CD4-positive, alpha-beta T cell treated with Interleukin-17A for 1 hour (primary cell): ENCODE results near the gene CTDSPL.

Experiments
- DNase-seq: peaks from one replicate; pipeline ENCODE4 v3.0.0-alpha.2; 2020

Gene CTDSPL

DNA sequence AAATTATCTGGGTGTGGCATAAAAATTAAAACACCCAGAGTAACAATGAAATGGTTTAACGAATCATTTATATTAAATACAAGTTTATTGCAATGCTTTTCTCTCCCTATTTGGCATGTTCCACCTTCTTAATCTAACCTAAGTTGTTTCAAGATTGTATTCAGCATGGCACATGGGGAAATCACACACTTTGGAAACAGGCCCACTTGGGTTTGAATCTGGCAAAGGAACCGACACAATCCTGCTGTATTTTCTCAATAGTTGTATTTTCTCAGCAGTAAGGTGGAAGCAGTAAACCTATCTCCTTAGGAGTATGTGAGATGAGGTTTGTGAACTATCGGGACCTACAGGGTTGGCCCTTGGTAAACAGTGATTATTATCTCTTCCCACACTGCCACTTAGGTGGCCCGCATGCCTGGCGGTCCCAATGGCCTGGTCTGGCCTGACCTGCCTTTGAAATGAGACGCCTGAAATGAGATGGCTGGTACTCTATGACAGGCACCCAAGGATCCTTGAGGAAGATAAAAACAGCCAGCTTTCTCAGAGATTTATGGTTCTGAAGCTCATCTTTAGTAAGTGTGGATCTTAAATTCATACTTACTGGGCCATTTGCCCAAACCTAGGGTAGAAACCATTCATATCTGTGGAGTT is 83.6 kb downstream of the CTDSPL start:
- DNase-seq: no peak

DNA sequence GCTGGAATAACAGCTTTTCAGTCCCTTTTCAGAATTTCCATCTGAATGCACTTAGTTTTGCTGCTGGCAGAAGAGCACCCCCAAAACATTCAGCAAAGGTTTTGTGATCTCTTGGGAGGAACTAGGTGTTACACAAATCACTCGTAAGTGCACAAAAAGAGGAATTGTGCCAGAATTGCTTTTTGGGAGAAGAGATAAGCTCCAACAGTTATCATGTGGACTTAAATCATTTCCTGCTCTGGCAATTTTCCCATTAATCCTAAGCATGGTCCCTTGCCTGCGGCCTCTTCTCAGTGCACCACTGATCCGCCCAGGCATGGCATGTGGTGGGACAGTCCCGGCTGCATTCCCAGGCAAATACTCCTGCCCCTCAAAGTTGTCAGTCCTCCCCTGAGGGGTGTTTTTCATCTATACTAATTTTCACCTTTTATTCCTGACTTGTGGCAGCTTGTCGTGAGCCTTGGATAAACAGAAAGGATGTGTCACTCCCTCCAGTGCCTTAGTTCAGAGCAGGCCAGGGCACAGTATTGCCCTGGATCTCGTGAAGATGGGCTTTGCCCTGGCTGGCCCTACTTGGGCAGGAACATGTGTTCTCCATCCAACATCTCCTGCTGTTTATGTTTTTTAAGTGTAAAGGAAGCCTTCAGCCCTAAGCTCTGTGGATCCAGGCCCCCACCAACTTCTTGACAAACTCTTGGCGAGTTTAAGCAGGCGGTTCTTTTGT is 84.3 kb downstream of the CTDSPL start:
- no peak for DNase-seq

DNA sequence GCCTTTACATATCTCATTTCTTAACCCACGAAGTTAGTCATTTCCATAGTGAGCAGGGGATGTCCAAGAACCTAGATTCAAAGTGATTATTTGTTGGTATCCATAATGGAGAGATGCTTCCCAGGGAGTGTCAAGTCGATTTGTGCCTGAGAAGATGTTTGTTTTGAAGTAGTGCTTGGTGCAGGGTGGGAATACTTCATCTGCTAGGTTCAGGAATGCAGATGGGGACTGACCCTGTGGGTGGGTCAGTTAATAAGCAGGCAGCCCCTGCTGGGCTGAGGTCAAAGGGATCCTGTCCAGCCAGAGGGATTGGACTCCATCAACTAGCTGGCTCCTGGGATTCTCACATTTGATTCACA is 84.8 kb downstream of the CTDSPL start:
- DNase-seq: no peak

DNA sequence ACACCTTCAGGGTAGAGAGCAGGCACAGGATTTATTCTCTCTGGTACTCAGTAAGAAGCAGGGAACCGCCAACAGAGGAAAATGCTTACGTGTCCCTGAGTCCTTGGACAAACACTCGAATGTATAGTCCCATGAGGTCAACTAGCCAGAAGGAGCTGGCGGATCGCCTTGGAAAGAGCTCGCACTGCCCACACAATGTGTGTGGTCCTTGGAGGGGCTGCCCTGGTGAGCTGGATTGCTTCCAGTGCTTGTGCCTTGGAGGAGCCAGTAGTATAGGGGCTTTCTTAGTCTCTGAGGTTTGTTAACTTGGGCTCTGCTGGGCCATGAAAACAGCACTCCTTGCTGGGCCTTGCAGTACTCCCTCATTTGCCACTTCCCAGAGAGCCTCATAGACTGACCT is 88.2 kb downstream of the CTDSPL start:
- DNase-seq: no peak

DNA sequence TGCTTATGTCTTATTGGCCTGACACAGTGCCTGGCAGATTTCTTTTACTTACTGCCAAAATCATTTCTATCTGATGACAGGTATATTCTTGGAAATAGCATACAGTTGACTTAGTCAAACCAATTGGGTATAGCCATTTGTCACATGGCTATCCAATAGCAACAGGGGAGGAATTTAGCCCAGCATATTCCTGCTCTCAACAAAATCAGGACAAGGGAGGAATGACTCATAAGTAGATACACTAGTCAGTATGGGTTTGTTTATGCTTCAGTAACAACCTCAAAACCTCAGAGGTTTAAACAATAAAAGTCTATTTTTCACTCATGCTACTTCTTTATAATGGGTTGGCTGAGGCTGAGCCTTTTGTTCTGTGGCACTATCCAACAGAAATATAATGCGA is 90.9 kb downstream of the CTDSPL start:
- DNase-seq: no peak

DNA sequence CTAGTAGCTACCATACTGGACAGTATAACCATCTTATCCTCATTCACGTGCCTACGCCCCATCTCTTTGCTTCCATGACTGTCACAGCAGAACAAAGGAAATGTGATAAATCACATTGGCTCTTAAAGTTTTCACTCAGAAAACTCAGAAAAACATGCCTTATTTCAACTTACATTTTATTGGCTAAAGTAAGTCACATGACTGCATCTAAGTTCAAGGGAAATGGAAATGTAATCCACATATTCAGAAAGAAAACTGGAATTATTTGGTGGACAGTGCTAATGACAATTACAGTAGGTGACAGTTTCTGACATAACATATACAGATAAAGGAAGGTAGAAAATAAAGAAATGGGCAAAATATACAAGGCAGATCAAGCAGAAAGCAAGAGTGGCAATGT is 91.5 kb downstream of the CTDSPL start:
- DNase-seq: no peak

DNA sequence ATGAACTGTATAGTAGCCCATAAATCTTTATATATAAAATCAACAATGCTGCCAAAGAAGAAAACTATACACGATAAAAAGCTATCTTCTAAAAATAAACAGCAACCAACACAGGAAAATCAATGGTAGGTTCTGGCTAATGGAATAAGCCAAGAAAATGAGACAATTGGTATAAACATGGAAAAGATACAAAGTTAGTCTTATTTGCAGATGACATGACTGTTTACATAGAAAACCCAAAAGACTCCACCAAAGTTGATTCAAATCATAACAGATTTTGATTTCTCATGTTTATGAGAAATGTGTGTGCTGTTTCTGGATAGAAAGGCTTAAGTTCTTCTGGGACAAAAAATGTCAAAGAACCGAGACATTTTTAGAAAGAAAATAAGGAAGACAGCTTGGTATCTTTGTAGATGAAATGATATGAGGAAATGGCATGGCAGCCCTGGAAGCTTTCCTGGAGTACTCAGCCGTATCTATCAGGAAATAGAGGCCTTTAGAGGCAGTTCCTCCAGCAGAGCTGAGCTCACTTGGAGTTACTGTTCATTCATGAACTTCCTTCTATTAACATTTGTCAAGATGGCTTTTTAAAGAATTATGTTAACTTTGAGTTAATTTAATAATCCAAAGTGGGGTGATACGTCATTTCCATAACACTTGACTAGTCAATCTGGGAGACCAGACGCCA is 92.2 kb downstream of the CTDSPL start:
- DNase-seq: no peak

DNA sequence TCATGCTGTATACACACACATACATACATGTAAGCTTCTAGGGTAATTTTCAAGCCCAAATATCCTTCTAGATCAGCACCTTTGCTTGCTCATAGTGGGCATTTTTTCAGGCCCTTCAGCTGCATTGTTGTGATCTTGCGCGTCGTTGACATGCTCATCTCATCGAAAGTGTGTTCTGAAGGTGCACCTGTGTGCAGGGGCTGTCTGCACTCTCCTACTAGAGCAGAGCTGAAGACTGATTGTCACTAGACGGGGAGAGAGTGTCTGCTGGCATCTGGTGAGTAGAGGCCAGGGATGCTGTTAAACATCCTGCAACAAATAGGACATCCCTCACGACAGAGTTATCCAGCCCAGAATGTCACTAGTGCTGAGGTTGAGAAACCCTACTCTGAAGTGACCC is 93.2 kb downstream of the CTDSPL start:
- no peak for DNase-seq

DNA sequence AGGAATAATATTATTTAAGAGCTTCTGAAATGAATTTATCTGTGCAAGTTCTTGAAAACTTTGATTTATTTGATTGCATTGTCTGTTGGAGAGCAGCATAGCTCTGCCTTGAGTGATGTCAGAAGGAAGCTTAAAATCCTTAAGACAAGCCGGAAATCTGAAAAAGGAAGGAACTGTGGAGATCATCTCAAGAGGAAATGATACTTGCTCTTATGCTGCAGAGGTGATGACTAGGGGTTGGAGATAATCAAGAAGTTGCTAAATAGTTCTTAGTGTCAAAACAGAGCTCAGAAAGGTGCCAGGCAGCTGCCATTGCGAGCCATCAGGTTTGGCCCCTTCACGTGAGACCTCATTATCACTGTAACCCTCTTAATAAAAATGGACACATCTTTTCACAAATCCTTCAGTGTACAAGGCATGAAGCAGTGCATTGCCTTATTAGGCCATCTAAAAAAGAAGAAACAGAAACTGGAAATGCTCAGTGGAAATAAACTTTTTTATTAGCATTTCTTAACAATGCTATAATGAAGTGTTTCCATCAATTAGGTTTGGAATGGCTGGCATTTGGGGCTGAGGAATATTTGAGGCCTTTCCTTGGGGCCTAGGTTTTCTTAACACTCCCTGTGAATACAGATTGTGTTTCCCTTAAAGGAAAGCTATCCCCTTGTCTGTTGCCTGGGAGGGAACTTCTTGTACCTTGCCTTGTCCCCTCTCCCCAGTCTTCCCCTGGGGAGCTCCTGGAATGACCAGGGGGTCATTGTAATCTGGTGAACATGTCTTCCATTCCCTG is 94.4 kb downstream of the CTDSPL start:
- DNase-seq: no peak

DNA sequence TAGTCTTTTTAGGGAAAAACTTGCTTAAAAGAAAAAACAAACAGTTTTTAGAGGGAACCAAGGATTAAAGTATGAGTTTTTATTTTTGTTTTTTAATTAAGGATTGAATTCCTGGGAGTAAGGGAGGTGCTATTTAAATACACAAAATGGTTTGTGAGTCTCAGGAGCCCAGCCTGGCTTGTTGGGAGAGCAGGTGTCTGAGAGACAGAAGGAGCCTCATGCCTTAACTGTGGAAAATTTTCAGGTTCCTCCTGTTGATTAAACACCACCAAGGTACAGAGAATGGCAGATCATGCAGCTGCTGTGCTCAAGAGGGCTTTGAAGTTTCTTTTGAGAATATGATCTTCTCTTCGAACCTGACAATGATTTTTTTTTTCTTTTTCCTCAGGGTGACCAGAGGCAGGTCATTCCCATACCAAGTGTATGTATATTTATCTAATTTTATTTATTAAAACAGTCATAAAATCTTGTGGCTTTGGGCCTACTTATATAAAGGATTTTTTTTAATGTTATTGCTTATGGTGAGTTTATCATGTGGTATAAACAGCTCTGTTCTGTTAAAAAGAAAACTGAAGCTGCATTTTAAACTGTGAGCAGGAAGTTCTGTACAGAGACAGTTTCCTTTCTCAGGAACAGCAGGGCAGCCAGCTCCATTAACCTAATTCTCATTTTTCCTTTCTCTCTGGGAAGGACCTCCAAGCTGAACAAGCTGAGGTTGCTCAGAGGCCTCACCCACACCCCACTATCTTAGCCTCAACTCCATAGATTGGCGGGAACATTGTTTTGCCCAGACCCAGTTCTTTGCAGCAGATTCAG is 95.3 kb downstream of the CTDSPL start:
- no peak for DNase-seq

DNA sequence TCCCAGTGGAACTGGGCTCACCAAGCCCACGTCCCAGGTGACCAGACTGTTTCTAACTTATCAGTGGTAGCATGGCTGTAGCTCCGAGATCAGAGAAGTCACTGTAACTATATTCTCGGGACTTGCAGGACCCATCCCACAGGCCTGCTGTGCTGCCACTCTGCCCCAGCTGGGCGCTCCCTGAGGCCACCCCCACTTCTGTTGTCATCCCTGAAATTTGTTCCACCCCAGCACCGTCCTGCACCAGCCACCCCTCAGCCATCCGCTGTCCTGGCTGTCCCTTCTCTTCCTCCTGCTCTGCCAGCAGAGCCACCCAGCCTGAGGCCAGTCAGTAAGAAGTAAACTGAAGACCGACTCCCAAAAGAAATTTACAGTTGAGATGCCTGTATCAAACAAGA is 95.9 kb downstream of the CTDSPL start:
- no peak for DNase-seq

DNA sequence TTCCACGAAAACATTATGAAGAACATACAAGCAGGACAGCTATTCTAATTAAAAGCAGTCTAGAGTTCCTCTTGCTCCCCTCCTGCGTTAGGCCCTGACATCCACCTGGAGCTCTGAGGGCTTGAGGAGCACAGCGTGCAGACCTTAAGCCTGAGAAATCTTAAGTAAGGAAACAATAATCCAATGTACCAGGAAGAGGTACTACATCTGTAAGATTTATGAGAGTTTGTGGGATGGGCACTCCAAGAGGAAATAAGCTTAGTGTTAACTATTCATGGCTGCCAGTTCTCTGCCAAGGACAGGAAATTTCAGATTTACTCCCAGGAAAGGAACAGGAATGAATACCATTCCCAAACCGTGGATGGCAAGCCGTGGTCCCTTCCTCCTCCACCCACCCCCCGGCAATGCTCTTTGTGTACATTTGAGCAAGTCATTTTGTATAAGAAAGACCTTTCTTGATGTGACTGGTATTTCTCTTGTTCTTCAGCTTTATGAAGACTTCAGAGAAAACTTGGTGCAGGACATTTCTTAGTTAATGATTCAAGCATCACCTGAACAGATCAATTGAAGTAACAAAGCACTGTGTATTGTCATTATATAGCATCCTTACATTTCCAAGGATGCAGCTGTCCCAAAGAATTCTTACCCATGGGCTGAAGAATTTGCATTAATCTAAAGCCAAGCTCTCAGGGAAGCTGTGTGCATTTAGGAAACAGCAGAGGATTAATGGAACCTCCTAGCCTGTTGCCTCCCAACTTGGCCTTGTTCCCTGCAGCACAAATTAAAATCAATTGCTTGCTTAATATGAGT is 100.1 kb downstream of the CTDSPL start:
- DNase-seq: no peak

DNA sequence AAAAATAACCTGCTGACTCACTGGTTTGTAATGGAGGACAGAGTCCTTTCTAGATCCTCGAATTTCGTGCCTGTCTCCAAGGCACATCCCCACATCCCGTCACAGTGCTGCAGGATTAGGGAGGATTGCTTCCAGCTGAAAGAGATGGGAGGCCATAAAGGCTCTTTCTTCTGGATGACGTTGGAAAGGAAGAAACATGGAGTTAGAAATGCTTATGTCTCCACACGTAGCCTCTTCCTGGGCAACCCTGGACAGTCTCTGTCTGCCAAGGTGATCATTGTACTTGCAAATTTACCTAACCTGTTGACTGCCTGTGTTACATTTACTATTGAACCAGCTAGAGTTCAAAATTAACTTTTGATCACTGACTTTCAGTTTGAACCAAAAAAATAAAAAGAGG is 101.3 kb downstream of the CTDSPL start:
- DNase-seq: no peak

DNA sequence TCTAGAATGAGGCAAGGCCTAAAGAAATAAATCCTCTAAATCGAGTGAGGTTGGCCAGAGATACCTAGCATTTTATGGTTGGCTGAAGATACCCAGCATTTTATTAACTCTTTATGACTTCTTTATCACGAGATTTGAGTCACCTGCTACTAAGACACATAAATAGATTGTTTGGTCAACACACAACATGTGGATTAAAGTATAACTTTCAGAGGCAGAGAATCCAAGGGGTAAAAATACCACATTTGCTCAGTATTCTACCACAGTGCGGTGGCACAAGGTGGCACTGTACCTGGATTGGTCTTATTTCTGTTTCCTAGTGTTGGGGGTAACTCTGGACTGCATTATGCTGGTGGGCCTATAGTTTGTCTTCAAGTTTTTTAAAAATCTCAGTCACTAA is 102.0 kb downstream of the CTDSPL start:
- no peak for DNase-seq

DNA sequence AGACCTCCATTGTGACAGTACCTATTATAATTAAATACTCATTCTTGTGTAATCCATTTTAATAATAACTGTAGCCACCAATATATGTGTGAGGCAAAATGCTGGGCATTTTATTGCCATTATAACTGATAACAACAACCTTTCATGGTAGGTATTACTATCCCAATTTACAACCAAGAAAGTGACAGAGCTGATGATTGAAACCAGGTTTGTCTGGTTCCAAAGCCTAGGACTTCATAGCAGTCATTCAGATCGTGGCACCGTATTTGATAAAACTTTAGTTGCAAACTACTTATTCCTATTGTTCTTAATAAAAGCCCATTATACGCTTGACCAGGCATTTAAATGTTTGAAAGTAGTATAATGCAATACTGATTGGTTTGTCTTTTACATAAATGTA is 102.5 kb downstream of the CTDSPL start:
- no peak for DNase-seq

DNA sequence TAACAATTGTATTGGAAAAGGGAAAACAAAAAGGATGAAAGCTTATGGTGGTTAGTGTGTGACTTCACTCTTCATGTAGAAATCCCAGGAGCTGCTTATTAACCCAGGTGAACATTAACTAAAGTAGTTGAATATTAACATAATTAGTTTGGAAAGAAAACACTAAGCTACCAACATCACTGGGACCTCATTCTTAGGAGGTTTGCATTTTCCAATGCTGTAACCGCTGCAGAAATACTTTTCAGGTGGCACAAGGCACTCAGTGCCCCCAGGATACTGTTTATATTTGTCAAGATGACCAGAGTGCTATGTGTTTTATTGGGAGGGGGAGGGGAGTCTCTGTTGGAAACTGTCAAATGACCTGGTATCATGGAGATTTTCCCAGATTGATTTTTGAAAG is 103.0 kb downstream of the CTDSPL start:
- DNase-seq: no peak

DNA sequence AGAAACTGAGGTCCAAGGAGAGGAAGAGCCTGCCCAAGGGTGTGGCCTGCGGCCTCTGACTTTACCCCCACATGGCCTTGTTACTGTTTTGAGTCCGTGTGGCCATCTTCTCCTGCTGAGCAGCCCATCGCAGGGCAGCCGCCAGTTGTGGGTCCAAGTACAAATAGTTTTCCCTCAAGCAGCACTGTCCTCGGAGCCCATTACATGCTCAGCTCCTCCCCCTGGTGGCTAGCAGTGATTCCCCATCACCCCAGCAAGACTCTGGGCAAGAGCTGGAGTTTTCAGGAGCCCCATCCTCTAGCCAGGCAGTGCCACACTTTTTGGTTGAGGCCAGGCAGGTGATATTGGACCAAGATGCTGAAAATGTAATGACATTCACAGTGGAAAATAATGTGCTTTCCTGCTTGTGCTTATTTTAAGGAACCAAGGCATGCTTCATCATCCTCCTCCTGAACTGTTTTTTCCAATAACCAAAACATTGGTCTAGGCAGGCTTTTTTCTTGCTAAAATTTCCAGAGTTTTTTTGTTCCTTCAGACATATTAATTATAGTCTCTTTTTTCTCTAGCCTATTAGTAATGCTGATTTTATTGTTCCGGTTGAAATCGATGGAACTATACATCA is 105.7 kb downstream of the CTDSPL start:
- peak; percentile 58 for DNase-seq

DNA sequence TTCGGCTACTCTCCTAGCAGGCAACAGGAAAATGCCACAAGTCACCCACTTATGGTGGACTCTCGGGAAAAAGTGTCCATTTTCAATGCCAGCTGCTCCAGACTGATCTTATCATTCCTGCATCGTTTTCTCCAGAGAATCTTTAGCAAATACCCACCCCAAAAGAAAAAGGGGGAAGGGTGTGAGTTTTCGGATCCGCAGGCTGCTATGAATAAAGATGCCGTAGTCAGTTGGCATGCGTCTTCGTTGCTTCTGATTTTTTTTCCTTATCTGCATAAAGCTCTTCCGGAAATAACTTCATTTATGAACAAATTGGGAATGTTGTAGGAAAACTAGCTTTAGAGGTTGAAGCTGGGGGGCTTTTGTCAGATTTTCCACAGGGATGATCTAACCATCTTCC is 106.5 kb downstream of the CTDSPL start:
- no peak for DNase-seq

DNA sequence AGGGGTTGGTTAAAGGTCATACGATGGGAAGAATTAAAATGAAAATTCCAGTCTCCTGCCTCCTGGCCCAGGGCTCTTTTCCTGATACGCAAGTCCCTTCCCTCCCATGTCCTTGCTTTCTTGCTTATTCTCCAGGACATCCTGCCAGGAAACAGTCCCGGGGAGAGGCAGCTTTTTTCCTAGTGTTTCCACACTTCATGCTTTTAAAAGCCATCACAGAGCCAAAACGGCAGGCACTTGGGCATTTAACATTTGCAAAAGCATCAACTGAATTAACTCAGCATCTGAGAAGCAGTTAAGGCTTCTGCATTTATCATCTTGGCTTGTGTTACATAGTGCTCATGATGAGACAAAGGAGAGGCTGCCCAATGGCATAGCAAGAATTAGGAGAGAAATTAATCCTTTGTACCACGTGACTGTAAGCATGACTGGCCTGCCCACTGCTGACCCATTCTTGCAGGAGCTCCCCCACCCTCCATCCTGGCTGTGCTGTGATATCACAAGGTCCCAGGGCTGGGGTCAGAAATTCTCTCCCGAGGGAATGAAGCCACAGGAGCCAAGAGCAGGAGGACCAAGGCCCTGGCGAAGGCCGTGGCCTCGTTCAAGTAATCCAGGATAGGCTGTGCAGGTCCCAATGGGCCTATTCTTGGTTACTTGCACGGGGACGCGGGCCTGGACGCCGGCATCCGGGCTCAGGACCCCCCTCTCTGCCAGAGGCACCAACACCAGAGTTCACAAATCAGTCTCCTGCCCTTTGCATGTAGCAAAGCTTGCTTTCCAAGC is 107.3 kb downstream of the CTDSPL start:
- no peak for DNase-seq

DNA sequence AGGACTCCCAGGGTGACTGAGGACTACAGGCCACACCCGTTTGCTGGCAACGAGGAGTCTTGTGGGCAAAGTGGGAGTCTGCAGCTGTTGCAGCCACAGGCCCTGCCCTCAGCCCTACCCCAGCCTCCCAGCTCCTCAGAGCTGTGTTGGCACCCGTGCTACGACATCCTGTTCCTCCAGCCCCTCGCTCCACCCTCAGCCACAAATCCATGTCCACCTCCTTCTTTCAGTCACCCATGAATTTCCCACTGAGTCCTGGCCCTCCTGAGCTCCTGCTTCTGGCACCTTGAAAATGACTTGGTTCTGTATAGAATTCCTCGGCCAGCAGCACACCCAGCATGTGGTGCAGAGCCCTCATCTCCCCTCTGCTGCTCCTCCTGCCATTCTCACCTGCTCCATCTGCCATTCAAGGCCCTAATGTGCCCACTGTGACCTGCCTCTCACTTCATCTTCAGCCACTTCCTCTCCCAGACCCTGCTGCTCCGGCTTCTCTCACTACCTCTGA is 108.0 kb downstream of the CTDSPL start:
- no peak for DNase-seq
